Measurements from ENCODE around the gene TBRG1. TPM values are rescaled to one million over a fixed set of nuclear protein-coding genes. Genes with fewer than 3 reads are reported as not detected.

Gene TBRG1
- total and polyA plus RNA-seq, 2 experiments from 2014 or later = 24.8 to 56.6 TPM

DNA sequence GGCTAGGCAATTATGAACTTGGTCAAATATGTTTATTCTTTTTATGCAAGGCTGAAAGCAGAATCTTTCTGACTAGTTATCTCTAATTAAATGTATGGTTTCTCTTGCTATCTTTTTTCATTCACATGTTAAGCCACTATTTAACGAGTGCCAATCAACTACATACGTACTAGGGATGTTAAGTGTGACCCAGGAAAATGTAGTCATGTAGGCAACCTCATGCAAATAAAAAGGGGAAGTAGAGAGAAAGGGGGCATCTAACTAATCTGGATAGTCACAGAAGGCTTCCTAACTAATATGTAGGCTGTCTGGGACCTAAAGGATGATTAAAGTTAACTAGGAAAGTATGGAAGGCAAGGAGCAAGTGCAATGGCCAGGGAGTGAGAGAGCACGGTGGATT is 23.5 kb downstream of the TBRG1 start:
- no peak for DNase-seq (ENCODE audit: low spot score)
- peaks cover 2% of the 10 kb centered on the region for H3K27me3 Mint-ChIP-seq (ENCODE audit: insufficient read depth, low read depth, poor library complexity)
- Histone ChIP-seq H3K27me3 (ENCODE audit: insufficient read depth) (no peaks in the 10 kb centered on the region), H2AFZ (no peak overlapping the region), H3K79me2 (replicated peaks; ENCODE audit: insufficient read depth) (no peaks in the 10 kb centered on the region), H3K4me2 (no peak overlapping the region), H3K27ac (ENCODE audit: low read depth) (no peak overlapping the region), H3K36me3 (ENCODE audit: insufficient read depth) (no peaks in the 10 kb centered on the region), H3K4me3 (no peak overlapping the region), H3K4me1 (ENCODE audit: insufficient read depth) (no peaks in the 10 kb centered on the region), H4K20me1 (replicated peaks; ENCODE audit: insufficient read depth) (no peaks in the 10 kb centered on the region), H3K9me2 (ENCODE audit: insufficient read depth) (no peaks in the 10 kb centered on the region), H3F3A (replicated peaks; ENCODE audit: low read depth) (no peaks in the 10 kb centered on the region)
- TF ChIP-seq CTCF (conservative IDR thresholded peaks at IDR 0.05; ENCODE audit: low read depth in 2 of 2) (no peak), POLR2AphosphoS5 (IDR thresholded peaks at IDR 0.05; ENCODE audit: low read depth) (no peak), ETS1 (IDR thresholded peaks at IDR 0.05) (no peak)
- no peak overlapping the region for H3K27ac Mint-ChIP-seq
- no peak for ATAC-seq
- no peak overlapping the region for H3K4me3 Mint-ChIP-seq
- H3K4me1 Mint-ChIP-seq = peaks cover 6% of the 10 kb centered on the region; the same call in 2 of the 3 replicates
- H3K9me3 Mint-ChIP-seq = peaks cover under 1% of the 10 kb centered on the region; the same call in 1 of the 3 replicates
- 0 out of 3 replicates have a peak, but pooled peaks cover under 1% of the 10 kb centered on the region for H3K36me3 Mint-ChIP-seq (ENCODE audit: low read depth)

DNA sequence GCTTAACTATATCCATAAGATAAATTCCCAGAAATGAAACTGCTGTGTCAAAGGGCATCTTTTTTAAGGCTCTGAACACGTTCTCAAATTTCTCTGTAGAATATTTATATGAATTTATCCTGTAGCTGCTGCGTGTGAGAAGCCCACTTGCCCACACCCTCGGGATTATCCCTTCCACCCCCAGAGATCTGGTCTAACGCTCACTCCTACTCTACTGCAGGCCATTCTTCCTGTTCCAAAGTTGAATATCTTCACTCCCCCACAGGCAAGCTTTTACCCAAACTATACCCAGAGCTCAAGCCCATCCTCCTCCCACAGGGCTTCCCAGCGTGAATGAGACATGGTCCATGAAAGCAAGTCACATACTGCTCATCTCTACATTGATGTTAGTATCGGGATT is 25.9 kb downstream of the TBRG1 start:
- Histone ChIP-seq H3K4me2 (no peak overlapping the region), H2AFZ (no peak overlapping the region), H3K9me2 (ENCODE audit: insufficient read depth) (no peaks in the 10 kb centered on the region), H4K20me1 (replicated peaks; ENCODE audit: insufficient read depth) (no peaks in the 10 kb centered on the region), H3K27me3 (ENCODE audit: insufficient read depth) (no peaks in the 10 kb centered on the region), H3K4me3 (no peak overlapping the region), H3K27ac (ENCODE audit: low read depth) (no peak overlapping the region), H3K36me3 (ENCODE audit: insufficient read depth) (no peaks in the 10 kb centered on the region), H3F3A (replicated peaks; ENCODE audit: low read depth) (no peaks in the 10 kb centered on the region), H3K79me2 (replicated peaks; ENCODE audit: insufficient read depth) (no peaks in the 10 kb centered on the region), H3K4me1 (ENCODE audit: insufficient read depth) (no peaks in the 10 kb centered on the region)
- H3K36me3 Mint-ChIP-seq (ENCODE audit: low read depth) = no peaks in the 10 kb centered on the region
- no peak for DNase-seq (ENCODE audit: low spot score)
- peaks cover 6% of the 10 kb centered on the region; the same call in 2 of the 3 replicates for H3K4me1 Mint-ChIP-seq
- no peak overlapping the region for H3K4me3 Mint-ChIP-seq
- no peak overlapping the region for H3K27ac Mint-ChIP-seq
- peaks cover 3% of the 10 kb centered on the region for H3K27me3 Mint-ChIP-seq (ENCODE audit: insufficient read depth, low read depth, poor library complexity)
- no peaks in the 10 kb centered on the region for H3K9me3 Mint-ChIP-seq
- no peak for ATAC-seq
- TF ChIP-seq EZH2phosphoT487 (IDR thresholded peaks at IDR 0.05; ENCODE audit: unreplicated experiment) = no peak
- no peak for TF ChIP-seq ETS1 (IDR thresholded peaks at IDR 0.05)
- no peak for TF ChIP-seq ZNF114 (CRISPR knock-in tag; IDR thresholded peaks at IDR 0.05)
- no peak for TF ChIP-seq POLR2AphosphoS5 (IDR thresholded peaks at IDR 0.05; ENCODE audit: low read depth)
- TF ChIP-seq CREB1 (CRISPR knock-in tag; IDR thresholded peaks at IDR 0.05; ENCODE audit: low read depth) = no peak
- TF ChIP-seq, protein P1, sequence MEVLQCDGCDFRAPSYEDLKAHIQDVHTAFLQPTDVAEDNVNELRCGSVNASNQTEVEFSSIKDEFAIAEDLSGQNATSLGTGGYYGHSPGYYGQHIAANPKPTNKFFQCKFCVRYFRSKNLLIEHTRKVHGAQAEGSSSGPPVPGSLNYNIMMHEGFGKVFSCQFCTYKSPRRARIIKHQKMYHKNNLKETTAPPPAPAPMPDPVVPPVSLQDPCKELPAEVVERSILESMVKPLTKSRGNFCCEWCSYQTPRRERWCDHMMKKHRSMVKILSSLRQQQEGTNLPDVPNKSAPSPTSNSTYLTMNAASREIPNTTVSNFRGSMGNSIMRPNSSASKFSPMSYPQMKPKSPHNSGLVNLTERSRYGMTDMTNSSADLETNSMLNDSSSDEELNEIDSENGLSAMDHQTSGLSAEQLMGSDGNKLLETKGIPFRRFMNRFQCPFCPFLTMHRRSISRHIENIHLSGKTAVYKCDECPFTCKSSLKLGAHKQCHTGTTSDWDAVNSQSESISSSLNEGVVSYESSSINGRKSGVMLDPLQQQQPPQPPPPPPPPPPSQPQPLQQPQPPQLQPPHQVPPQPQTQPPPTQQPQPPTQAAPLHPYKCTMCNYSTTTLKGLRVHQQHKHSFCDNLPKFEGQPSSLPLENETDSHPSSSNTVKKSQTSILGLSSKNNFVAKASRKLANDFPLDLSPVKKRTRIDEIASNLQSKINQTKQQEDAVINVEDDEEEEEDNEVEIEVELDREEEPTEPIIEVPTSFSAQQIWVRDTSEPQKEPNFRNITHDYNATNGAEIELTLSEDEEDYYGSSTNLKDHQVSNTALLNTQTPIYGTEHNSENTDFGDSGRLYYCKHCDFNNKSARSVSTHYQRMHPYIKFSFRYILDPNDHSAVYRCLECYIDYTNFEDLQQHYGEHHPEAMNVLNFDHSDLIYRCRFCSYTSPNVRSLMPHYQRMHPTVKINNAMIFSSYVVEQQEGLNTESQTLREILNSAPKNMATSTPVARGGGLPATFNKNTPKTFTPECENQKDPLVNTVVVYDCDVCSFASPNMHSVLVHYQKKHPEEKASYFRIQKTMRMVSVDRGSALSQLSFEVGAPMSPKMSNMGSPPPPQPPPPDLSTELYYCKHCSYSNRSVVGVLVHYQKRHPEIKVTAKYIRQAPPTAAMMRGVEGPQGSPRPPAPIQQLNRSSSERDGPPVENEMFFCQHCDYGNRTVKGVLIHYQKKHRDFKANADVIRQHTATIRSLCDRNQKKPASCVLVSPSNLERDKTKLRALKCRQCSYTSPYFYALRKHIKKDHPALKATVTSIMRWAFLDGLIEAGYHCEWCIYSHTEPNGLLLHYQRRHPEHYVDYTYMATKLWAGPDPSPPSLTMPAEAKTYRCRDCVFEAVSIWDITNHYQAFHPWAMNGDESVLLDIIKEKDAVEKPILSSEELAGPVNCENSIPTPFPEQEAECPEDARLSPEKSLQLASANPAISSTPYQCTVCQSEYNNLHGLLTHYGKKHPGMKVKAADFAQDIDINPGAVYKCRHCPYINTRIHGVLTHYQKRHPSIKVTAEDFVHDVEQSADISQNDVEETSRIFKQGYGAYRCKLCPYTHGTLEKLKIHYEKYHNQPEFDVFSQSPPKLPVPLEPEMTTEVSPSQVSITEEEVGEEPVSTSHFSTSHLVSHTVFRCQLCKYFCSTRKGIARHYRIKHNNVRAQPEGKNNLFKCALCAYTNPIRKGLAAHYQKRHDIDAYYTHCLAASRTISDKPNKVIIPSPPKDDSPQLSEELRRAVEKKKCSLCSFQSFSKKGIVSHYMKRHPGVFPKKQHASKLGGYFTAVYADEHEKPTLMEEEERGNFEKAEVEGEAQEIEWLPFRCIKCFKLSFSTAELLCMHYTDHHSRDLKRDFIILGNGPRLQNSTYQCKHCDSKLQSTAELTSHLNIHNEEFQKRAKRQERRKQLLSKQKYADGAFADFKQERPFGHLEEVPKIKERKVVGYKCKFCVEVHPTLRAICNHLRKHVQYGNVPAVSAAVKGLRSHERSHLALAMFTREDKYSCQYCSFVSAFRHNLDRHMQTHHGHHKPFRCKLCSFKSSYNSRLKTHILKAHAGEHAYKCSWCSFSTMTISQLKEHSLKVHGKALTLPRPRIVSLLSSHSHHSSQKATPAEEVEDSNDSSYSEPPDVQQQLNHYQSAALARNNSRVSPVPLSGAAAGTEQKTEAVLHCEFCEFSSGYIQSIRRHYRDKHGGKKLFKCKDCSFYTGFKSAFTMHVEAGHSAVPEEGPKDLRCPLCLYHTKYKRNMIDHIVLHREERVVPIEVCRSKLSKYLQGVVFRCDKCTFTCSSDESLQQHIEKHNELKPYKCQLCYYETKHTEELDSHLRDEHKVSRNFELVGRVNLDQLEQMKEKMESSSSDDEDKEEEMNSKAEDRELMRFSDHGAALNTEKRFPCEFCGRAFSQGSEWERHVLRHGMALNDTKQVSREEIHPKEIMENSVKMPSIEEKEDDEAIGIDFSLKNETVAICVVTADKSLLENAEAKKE (CRISPR knock-in tag; IDR thresholded peaks at IDR 0.05) = no peak
- no peak for TF ChIP-seq NANOG (IDR thresholded peaks at IDR 0.05; ENCODE audit: borderline replicate concordance)
- no peak for TF ChIP-seq ZNF331 (CRISPR knock-in tag; IDR thresholded peaks at IDR 0.05; ENCODE audit: low read depth)
- TF ChIP-seq EZH2 (IDR thresholded peaks at IDR 0.05; ENCODE audit: low read depth, unreplicated experiment) = no peak
- TF ChIP-seq STAT1 (IDR thresholded peaks at IDR 0.05; ENCODE audit: unreplicated experiment) = no peak

Data from GM23338 (cell line).